Tongue (tissue), 2 donors: ENCODE results near the gene DNAH14. TPM values are rescaled to one million over a fixed set of nuclear protein-coding genes. Genes with fewer than 3 reads are reported as not detected.
"Not testable (repeated sequence)": the region's sequence is repeated elsewhere in the genome, so short reads cannot be mapped to it uniquely, and the experiment has no call there.

ENCODE experiments used
- DNase-seq: peaks from one replicate; pipeline ENCODE4 v3.0.0-alpha.2; 2015
- total RNA-seq: library from RNA; depleted of rRNA; stranded (reverse); fragments of >200 nt; gene quantifications from one replicate; pipeline ENCODE4 v1.2.3, GENCODE V29; 2014

Gene DNAH14
- total RNA-seq, 1 donor from 2014 or later: 20.2 TPM

DNA sequence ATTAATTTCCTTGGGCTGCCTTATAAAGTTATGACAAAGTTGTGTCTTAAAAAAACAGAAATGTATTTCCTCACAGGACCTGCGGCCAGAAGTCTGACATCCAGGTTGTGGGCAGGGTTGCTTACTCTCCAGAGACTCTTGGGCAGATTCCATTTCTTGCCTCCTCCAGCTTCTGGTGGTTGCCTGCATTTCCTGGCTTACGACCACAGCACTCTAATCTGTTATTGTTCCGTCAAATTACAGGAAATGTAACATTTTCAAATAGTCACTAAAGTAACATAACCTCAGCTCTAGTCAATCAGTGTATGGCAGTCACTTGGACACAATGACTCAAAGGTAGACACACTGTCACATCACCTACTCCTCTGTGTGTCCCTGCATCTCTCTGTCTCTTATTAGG lies 226.8 kb downstream of the DNAH14 start:
- DNase-seq: no peak

DNA sequence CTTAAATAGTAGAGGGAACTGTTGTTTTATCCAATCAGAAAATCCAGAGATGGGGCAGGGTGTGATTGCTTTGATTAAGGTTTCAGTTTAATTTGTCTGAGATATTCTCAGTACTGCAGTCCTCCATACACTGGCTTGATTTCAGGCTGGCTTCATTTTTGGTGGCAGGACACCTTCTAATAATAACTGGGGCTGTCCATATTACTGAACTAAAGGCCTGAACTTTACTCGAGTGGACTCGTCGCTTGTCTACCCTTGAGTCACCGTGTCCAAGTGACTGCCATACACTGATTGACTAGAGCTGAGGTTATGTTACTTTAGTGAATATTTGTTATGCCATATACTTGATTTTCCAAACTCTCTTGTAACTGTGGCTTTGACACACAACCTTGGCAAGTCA lies 228.8 kb downstream of the DNAH14 start:
- DNase-seq: no peak

DNA sequence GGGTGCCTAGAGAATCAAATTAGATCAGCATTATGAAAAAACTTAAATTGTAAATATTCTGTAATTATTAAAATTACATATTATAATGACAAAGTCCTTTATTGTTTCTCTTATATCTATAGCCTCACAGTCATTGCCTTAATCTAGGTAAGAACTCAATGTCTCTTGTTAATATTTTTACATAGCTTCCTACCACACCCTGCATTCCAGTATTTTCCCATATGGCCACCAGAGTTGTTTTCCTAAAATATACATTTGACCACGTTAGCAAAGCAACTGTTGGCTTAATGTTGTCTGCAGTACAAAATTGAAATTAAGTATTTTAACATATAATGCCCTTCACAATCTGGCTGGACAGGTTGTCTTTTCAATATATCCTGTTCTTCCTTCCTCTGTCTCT lies 230.3 kb downstream of the DNAH14 start:
- no peak for DNase-seq

DNA sequence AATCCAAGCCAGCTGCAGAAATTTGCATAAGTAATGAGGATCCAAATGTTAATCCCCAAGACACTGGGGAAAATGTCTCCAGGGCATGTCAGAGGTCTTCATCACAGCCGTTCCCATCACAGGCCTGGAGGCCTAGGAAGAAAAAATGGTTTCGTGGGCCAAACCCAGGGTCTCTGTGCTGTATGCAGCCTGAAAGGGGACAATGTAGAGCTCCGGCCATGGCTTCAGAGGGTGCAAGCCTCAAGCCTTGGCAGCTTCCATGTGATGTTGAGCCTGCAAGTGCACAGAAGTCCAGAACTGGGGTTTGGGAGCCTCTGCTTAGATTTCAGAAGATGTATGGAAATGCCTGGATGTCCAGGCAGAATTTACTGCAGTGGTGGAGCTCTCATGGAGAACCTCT lies 247.9 kb downstream of the DNAH14 start:
- not testable (repeated sequence) for DNase-seq

DNA sequence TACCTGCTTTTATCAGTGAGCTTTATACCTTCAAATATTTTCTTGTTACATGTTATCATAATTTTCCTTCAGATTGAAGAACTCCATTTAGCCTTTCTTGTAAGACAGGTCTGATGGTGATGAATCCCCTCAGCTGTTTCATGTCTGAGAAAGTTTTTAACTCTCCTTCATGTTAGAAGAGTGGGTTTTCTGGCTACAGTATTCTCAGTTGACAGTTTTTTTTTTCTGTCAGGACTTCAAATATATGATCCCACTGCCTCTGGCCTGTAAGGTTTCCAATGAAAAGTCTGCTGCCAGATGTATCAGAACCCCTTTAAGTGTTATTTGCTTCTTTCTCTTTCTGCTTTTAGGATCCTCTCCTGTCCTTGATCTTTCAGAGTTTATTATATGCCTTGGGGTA lies 250.2 kb downstream of the DNAH14 start:
- no peak for DNase-seq

DNA sequence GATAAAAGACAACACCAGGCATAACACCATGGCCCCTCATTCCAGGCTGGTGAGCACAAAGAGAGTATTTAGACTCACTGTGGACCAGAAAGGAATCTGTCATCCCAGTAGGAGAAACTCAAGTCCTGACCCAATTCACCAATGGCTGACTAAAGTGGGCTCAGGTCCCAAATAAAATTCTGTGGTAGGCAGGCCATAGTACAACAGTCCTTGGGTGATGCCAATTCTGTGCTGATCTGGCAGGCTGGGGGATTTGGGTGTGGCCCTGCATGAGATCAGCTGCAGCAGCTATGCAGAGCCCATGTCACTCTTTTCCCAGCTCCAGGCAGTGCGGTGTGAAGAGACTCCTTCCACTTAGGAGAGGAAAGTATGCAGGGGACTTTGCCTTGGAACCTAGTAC lies 253.2 kb downstream of the DNAH14 start:
- peak; percentile 21 for DNase-seq

DNA sequence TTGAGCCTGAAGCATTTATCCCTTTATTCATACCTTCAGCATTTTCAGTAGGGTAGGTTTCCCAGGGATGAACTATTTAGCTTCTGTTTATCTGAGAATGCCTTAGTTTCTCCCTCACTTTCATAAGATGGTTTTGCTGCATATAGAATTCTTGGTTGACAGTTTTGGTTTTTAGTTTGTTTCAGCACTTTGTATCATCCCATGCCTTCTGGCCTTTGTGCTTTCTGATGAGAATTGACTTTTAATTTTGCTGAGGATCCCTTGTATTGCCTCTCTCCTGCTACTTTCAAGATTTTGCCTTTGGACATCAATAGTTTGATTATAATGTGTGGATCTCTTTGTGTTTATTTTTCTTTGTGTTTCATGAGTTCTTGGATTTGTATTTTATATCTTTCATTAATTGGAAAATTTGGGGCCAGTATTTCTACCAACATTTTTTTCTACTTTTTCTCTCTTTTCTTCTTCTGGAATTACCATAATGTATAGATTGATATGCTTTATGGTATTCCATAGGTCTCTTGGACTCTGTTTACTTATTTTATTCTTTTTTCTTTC lies 261.8 kb downstream of the DNAH14 start:
- no peak for DNase-seq

DNA sequence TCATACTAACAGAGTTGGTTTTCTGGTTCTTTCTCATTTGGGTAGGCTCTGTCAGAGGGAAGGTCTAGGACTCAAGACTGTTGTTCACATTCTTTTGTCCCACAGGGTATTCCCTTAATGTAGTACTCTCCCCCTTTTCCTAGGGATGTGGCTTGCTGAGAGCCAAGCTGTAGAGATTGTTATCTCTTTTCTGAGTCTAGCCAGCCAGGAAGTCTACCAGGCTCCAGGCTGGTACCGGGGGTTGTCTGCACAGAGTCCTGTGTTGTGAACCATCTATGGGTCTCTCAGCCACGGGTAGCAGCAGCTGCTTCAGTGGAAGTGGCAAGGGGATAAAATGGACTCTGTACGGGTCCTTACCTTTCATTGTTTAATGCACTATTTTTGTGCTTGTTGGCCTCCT lies 272.0 kb downstream of the DNAH14 start:
- no peak for DNase-seq

DNA sequence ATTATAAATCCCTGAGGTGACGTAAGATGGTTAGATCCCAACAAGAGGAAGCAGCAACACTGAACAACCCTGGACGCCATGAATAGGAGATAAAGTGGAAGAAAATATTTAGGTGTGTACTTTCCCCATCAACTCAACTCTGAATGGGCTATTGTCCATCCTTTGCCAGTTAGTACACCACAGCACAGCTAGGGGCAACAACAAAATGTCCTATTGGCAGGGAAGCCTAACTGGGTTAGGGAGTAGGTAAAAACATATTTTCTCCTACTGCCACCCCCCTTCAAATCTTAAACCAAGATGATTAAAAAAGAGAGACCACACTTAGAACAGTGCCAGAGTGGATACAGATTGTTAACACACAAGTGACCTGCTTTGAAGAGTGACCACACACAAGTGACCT lies 278.3 kb downstream of the DNAH14 start:
- no peak for DNase-seq

DNA sequence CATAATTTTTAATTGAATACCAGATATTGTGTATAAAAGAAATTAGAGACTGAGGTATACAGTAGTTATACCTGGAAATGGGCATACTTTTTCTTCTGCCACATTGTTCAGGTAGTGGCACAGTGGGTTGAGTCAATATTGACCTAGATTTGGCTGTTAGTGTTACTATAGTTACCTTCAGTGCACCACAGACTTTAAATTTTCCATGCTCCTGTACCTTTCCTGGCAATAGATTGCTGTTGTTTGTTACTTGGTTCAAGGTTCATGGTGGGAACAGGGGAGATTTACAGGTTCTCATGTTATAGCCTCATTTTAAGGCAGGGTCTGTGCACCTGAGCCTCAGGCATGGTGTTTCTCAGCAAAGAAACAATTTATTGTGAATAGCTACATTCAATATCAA lies 279.7 kb downstream of the DNAH14 start:
- no peak for DNase-seq

DNA sequence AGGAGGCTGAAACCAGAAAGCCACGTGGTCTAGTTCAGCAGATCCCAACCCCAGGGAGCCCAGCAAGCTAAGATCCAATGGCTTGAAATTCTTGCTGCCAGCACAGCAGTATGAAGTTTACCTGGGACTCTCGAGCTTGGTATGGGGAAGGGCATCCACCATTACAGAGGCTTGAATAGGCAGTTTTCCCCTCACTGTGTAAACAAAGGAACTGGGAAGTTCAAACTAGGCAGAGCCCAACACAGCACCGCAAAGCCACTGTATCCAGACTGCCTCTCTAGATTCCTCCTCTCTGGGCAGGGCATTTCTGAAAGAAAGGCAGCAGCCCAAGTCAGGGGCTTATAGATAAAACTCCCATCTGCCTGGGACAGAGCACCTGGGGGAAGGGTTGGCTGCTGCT lies 280.7 kb downstream of the DNAH14 start:
- not testable (repeated sequence) for DNase-seq

DNA sequence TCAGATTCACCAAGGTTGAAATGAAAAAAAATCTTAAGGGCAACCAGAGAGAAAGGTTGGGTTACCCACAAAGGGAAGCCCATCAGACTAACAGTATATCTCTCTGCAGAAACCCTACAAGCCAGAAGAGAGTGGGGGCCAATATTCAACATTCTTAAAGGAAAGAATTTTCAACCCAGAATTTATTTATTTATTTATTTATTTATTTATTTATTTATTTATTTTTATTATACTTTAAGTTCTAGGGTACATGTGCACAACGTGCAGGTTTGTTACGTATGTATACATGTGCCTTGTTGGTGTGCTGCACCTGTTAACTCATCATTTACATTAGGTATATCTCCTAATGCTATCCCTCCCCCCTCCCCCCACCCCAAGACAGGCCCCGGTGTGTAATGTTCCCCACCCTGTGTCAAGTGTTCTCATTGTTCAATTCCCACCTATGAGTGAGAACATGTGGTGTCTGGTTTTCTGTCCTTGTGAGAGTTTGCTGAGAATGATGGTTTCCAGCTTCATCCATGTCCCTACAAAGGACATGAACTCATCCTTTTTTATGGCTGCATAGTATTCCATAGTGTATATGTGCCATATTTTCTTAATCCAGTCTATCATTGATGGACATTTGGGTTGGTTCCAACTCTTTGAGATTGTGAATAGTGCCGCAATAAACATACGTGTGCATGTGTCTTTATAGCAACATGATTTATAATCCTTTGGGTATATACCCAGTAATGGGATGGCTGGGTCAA lies 282.4 kb downstream of the DNAH14 start:
- DNase-seq: not testable (repeated sequence)

DNA sequence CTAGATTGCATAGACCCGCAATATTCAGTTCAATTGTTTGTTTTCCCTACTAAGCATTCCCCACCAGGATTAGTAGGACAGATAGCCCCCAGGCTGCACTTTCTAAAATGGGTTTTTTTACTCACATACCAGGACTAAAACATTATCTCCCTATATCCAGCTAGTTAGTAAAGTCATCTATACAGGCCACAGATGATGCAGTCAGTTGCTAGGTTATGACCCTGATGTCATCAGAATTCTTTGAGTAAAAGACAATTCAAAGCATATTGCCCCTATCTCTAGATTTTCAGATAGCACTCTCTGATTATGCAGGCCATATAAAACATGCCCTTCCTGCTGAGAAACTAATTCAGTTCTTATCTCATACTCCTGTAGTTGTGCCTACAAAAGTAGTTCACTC lies 294.8 kb downstream of the DNAH14 start:
- no peak for DNase-seq

DNA sequence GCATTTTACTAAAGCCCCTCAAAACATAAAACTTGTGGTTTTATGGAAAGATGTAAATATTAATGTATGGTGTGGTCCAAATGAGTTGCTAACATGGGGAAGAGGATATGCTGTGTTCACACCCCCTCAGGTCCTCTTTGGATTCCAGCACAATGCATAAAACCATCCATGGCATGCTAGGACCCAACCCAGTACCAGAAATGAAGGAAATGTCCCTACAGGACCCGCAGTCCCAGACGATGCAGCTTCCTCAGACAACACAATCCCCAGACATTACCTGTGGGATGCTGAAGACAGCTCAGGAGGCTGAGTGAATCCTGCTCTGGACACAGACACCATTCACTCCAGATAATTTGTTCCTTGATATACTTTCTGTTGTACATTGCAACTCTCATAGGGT lies 296.2 kb downstream of the DNAH14 start:
- DNase-seq: no peak

DNA sequence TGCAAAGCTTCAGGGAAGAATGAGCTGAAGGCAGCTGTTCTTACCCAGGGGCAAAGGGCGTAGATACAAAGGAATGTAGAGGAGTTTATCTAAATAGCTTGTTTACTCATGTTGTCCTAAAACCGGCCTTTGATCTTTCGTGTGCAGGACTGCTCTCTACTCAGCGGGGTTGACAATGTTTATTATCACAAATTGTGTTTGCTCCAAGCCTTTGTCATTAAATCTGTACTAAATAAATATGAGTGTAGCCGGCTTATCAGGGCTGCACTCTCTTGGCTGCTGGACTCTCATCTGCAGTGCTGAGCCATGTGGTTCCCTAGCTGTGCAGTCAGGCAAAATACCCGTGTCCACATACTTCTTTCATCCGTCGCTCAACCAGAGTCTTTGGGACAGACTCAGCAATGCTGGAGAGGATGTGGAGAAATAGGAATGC lies 299.4 kb downstream of the DNAH14 start:
- no peak for DNase-seq

DNA sequence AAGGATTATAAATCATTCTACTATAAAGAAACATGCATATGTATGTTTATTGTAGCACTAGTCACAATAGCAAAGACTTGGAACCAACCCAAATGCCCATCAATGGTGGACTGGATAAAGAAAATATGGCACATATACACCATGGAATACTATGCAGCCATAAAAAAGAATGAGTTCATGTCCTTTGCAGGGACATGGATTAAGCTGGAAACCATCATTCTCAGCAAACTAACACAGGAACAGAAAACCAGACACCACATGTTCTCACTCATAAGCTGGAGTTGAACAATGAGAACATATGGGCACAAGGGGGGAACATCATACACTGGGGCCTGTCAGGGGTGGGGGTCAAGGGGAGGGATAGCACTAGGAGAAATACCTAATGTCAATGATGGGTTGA lies 300.0 kb downstream of the DNAH14 start:
- DNase-seq: not testable (repeated sequence)

DNA sequence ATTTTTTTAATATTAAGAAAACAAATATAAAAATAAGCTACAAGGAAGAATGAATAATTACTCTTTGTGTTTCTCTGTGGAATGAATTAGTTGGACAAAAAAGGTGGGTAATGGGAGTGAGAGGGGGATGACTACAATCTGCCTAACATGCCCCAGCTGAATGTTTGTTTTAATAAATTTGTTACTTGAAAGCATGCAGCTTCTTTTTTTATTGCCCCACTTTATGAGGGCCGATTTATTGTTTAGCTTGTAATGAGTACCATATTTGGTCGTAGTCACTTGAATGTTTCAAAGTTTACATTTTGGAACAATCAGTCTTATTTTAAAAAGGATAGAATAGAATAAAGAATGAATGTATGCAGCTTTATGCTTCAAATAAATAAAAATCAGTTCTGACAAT lies 301.0 kb downstream of the DNAH14 start:
- DNase-seq: no peak

DNA sequence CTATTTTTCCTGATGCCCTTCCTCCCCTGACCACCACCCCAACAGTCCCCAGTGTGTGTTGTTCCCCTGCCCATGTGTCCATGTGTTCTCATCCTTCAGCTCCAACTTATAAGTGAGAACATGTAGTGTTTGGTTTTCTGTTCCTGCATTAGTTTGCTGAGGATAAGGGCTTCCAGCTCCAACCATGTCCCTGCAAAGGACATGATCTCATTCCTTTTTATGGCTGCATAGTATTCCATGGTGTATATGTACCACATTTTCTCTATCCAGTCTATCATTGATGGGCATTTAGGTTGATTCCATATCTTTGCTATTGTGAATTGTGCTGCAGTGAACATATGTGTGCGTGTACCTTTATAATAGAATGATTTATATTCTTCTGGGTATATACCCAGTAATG lies 303.5 kb downstream of the DNAH14 start:
- DNase-seq: not testable (repeated sequence)

DNA sequence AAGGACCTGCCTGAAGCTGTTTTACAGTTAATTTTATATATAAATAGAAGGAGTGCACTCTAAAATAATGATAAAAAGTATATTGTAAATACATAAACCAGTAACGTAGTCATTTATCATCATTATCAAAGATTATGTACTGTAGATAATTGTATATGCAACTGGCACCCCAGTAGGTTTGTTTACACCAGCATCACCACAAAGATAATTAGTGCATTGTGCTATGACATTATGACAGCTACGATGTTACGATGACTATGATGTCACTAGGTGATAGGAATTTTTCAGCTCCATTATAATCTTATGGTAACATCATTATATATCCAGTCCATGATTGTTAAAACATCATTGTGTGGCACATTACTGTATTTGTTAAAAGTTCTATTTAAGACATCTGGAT lies 313.1 kb downstream of the DNAH14 start:
- DNase-seq: no peak

DNA sequence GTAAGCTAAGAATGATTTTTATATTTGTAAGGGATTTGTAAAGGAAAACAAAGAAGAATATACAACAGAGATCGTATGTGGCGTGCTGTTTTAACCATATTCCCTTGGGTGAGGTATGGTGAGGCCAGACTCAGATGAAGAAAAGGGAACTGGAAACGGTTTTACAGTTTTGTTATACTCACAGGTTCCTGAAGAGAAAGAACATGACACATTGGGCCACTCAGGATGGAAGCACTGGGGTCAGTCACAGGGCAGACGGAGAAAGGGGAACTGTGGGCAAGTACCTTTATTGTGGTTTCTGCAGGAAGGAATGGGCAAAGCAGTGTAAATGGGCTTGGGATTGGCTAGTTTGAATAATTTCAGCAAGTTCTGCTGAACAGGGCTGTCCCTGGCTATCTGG lies 321.0 kb downstream of the DNAH14 start:
- DNase-seq: no peak

DNA sequence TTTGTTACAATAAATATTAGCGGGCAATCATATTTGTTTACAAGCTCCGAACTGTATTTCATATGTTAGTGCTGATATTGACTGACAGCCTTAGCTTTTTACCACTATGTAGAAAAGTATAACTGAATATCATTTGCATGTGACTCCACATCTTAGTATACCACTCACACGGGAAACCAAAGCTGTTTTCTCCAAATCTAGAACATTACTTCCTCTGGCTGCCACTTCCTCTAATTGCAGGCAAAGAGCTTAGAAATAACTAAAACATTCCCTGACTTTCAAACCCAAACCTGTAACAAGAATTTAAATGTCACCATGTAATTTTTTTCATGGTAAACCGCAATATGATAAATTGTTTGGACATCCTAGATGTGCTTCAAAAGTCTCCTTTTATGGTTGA lies 323.7 kb downstream of the DNAH14 start:
- DNase-seq: no peak

DNA sequence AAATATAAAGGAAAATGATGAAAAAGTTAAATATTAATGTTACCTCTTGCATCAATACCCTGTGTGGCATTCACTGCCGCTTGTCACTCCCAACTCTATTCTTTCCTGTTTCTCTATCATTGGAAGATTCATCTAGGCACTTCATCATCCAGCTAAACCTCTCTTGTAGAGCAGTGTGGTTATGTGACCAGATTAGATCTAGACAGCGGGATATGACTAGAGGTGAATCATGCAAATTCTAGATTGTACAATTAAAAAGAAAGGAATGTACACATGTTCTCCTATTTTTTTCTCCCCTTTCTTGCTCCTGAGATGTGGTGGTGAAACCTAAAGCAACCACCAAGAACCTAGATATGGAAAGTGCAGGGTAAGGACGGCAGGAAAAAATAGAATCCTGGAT lies 324.3 kb downstream of the DNAH14 start:
- no peak for DNase-seq

DNA sequence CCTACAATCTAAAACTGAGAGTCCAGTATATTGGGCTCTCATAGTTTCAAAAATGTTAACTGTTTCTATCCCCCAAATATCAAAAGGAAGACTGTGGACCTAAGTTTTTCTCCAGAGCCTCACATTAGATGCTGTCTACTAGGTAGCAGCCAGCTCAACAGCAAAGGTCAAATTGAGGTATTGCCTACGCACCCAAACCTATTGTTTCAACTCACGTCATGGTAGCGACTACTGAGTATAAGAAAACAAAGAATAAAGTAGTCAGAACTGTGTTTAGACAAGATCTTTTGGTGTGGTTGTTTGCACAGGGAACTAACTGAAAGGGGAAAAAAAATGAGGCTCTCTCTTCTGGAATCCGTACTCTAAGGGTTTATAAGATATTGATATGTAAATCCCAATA lies 325.2 kb downstream of the DNAH14 start:
- DNase-seq: no peak

DNA sequence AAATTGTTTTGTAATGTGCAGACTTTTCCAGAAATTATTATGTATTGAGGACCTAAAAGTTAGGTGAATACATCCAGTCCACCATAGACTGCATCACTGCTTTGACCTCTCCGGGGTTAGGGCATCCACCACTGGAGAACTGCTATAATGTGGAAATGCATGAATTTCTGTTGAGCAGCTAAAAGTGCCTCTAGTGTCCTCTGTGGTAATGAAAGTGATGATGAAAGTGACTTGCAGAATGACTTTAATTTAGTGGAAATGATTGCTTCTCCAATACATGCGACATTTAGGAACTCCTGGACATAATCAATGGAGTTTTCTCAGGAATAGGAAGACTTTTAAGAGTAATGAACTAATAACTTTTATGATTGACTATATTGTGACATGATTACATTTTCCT lies 327.6 kb downstream of the DNAH14 start:
- DNase-seq: no peak
